Measurements from ENCODE around the gene PDC.
A peak's percentile ranks its signal among the peaks of the same experiment; 100 is the strongest.
"Not testable (repeated sequence)": the region's sequence is repeated elsewhere in the genome, so short reads cannot be mapped to it uniquely, and the experiment has no call there.

PDC gene

DNA sequence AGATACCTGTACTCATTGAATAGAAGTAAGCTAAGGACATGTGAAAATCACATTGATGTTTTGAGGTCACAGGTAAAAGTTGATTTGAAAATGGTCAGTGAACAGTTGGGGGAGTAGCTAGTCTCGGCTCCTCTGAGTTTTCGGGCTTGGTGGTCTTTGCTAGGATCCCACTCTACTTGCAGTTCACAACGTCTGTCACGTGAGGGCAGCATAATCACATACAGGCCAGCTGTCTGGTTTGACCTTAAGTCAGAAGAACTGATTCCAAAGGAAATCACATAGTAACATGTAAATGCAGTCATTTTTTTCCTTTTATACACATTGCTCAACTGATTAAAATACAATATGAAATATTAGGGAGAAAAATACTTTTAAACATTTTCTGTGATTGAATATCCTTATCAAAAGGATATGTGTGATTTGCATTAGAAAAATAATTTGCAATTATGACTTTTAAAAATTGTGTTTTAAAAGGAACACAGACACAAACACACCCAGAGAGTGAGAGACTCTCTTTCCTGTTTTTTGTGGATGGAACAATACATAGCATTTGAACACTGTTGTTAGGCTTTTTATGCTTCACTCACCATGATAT is 21.8 kb upstream of the PDC start:
- Mint-ChIP-seq H3K9me3 (no peaks in the 10 kb centered on the region), H3K27me3 (no peaks in the 10 kb centered on the region), H3K27ac (no peak overlapping the region), H3K4me3 (no peak overlapping the region), H3K36me3 (no peaks in the 10 kb centered on the region), H3K4me1 (no peaks in the 10 kb centered on the region)
- peak; percentile 54 for ATAC-seq

DNA sequence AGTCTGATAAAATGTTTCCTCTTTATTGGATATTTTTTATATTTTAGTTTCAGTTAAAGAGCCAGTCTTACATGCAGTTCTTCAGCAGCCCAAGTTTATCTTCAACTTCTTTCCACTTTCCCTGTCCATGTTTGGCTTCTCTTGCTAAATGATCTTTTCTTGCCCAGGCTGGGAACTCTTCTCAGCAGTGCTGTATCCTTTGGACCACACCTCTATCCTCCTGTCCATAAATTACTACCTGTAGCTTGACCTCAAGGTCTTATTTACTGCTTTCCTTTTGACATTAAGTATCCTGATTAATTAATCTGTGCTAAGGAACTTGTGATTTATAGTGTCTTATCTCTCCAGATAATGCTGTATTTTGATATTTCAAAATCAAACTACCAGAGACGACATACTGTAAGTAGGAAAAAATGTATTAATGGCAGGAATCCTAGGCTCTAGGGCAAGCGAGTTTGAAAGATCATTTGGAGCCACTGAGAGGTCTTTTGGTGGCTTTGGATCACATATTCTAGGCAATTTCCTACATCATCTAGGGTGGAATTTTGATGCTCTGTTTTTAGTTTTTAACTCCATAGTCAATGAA is 20.5 kb upstream of the PDC start:
- no peaks in the 10 kb centered on the region for H3K4me1 Mint-ChIP-seq
- no peak for ATAC-seq
- H3K4me3 Mint-ChIP-seq: no peak overlapping the region
- no peak overlapping the region for H3K27ac Mint-ChIP-seq
- H3K27me3 Mint-ChIP-seq: no peaks in the 10 kb centered on the region
- no peaks in the 10 kb centered on the region for H3K36me3 Mint-ChIP-seq
- H3K9me3 Mint-ChIP-seq: no peaks in the 10 kb centered on the region

DNA sequence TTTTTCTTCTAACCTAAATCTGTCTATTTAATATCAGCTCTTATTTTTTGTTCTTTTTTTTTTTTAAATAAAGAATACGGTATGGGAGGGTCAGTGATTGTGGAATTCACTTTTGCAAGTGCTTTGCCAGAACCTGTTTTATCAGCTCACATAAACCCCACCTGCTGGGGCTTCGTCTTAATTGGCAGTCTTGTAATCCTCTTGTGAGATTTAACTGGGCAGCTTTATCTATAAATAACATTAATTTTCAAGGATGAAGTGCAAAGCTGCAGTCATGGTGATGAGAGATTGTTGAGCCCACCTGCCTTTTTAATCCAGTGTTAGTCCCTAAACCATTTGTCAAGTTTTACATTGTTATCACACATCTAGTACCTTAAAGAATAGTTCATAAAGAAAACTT is 18.2 kb upstream of the PDC start:
- H3K36me3 Mint-ChIP-seq: no peaks in the 10 kb centered on the region
- no peak overlapping the region for H3K27ac Mint-ChIP-seq
- H3K9me3 Mint-ChIP-seq: no peaks in the 10 kb centered on the region
- no peak for ATAC-seq
- H3K4me1 Mint-ChIP-seq: no peaks in the 10 kb centered on the region
- no peaks in the 10 kb centered on the region for H3K27me3 Mint-ChIP-seq
- no peak overlapping the region for H3K4me3 Mint-ChIP-seq

DNA sequence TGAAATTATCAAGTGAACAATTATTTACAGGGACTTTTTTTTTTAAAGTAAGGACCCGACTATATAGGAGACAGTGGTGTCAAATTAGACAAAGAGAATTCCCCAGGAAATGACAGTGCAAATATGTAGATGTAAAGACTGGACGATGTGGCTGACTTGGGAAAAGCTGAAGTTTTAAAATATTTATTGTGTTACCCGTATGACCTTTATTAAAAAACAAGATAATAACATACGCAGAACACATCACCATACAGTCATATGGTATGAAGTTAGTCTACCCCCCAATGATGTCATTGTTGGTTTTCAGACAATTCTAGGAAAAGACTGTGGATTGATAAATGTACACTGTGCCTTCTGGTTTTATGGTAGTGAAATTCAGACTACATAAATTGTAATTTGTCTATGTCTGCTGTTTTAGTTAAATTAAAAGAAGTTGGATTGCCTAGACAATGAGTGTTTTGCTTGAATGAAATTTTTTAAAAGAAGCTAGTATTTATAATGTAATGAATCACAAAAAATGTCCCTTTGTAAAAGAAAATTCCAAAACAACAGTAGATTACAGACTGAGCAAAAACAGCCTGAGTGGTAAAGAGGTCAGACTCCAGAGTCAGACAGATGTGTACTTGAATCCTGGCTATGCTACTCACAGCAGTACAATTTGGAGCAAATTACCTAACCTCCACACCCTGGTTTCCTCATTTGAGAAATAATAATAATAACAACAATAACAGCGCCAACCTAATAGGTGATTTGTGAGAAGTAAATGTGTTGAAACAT is 15.5 kb upstream of the PDC start:
- ATAC-seq: no peak
- no peaks in the 10 kb centered on the region for H3K9me3 Mint-ChIP-seq
- no peak overlapping the region for H3K27ac Mint-ChIP-seq
- no peak overlapping the region for H3K4me3 Mint-ChIP-seq
- no peaks in the 10 kb centered on the region for H3K27me3 Mint-ChIP-seq
- H3K36me3 Mint-ChIP-seq: no peaks in the 10 kb centered on the region
- no peaks in the 10 kb centered on the region for H3K4me1 Mint-ChIP-seq

DNA sequence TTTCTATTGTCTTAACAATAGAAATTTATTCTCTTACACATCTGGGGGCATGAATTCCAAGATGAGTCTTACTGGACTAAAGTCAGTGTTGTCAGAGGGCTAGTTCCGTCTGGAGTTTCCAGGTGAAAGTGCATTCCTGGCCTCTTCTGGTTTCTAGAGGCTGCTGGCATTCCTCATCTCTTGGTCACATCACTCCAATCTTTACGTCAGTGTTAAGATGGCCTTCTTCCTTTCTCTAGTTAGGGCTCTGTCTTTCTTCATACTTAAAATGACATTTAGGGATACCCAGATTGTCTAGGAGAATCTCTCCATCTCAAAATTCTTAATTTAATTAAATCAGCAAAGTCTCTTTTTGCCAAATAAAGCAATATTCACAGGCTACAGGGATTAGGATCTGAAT is 13.3 kb upstream of the PDC start:
- Mint-ChIP-seq H3K36me3 (no peaks in the 10 kb centered on the region), H3K4me3 (no peak overlapping the region), H3K9me3 (no peaks in the 10 kb centered on the region), H3K4me1 (no peaks in the 10 kb centered on the region), H3K27me3 (no peaks in the 10 kb centered on the region), H3K27ac (no peak overlapping the region)
- no peak for ATAC-seq

GRCh38 chr1:186473047-186473446 is 12.1 kb upstream of the PDC start:
- Mint-ChIP-seq H3K27me3 (no peaks in the 10 kb centered on the region), H3K27ac (no peak overlapping the region), H3K36me3 (no peaks in the 10 kb centered on the region), H3K4me1 (no peaks in the 10 kb centered on the region), H3K9me3 (no peaks in the 10 kb centered on the region), H3K4me3 (no peak overlapping the region)
- ATAC-seq: no peak

DNA sequence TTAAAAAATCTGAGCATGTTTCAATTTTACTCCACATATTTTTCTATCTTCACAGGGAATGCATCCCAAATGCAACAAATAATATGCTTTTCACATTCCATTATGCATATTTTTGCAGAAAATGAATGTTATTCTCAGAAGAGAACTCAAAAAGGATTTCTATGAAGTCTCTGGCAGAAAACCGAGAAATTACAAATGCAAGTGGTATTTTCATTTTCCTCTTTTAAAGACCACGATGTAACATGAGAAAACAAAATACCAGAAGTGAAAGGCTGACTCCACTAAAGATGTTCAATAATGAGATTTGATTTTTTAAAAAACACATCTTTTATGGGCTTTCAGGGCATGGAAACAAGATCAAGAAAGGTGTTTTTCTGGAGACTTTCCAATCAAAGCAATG is 5.0 kb upstream of the PDC start:
- no peak overlapping the region for H3K27ac Mint-ChIP-seq

GRCh38 chr1:186465491-186465890 is 4.6 kb upstream of the PDC start:
- ATAC-seq, H3K4me3 Mint-ChIP-seq, H3K36me3 Mint-ChIP-seq, H3K27ac Mint-ChIP-seq, H3K9me3 Mint-ChIP-seq, H3K4me1 Mint-ChIP-seq: not testable (repeated sequence)
- H3K27me3 Mint-ChIP-seq: peaks cover 13% of the 10 kb centered on the region

More for the DNA sequence above, 5.0 kb upstream of the PDC start:
- Mint-ChIP-seq H3K4me3 (no peak overlapping the region), H3K4me1 (no peaks in the 10 kb centered on the region), H3K9me3 (no peaks in the 10 kb centered on the region), H3K36me3 (no peaks in the 10 kb centered on the region), H3K27me3 (peaks cover 13% of the 10 kb centered on the region)
- ATAC-seq: no peak

DNA sequence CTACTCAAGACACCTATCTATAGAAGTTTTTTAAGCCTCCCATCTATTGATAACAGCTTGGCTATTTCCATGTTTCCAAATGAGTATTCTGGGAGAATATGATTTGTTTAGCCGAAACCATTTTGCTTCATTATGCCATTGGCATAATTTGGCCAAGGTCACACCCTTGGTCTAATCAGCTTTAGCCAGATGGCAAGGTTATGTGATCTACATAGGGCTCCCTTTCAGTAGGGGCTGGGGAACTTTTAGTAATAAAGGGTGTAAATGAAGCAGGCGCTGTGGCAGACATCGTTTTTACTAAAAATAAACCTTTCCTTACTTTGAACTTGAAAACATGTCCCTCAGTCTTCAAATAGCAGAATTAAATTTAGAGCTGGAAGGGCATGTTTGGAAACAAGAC is 3.0 kb upstream of the PDC start:
- H3K4me1 Mint-ChIP-seq: no peaks in the 10 kb centered on the region
- peaks cover 13% of the 10 kb centered on the region for H3K27me3 Mint-ChIP-seq
- H3K36me3 Mint-ChIP-seq: no peaks in the 10 kb centered on the region
- ATAC-seq: no peak
- no peaks in the 10 kb centered on the region for H3K9me3 Mint-ChIP-seq
- H3K27ac Mint-ChIP-seq: no peak overlapping the region
- no peak overlapping the region for H3K4me3 Mint-ChIP-seq

- H3K27me3 Mint-ChIP-seq: peaks cover 13% of the 10 kb centered on the region
- H3K27ac Mint-ChIP-seq: no peak overlapping the region
- H3K36me3 Mint-ChIP-seq: no peaks in the 10 kb centered on the region
- ATAC-seq: peak; percentile 16
- H3K4me3 Mint-ChIP-seq: no peak overlapping the region
- no peaks in the 10 kb centered on the region for H3K4me1 Mint-ChIP-seq
- no peaks in the 10 kb centered on the region for H3K9me3 Mint-ChIP-seq
Observed at GRCh38 chr1:186463511-186463910, 2.6 kb upstream of the PDC start.

DNA sequence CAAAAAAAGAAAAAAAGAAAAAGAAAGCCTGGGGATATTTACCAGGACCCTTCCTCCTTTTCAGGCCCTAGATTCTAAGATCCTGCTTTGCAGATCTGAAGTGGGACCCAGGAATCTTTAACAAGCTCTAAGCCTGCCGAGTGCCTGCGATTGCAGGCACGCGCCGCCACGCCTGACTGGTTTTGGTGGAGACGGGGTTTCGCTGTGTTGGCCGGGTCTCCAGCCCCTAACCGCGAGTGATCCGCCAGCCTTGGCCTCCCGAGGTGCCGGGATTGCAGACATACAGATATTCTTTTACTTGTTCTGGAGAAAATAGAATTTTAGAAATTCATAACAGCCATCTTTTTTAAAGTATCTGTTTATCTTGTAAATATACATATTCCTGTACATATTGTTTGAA is 1.8 kb downstream of the PDC start:
- H3K27me3 Mint-ChIP-seq, H3K27ac Mint-ChIP-seq, H3K9me3 Mint-ChIP-seq, H3K4me1 Mint-ChIP-seq, ATAC-seq, H3K36me3 Mint-ChIP-seq, H3K4me3 Mint-ChIP-seq: not testable (repeated sequence)

DNA sequence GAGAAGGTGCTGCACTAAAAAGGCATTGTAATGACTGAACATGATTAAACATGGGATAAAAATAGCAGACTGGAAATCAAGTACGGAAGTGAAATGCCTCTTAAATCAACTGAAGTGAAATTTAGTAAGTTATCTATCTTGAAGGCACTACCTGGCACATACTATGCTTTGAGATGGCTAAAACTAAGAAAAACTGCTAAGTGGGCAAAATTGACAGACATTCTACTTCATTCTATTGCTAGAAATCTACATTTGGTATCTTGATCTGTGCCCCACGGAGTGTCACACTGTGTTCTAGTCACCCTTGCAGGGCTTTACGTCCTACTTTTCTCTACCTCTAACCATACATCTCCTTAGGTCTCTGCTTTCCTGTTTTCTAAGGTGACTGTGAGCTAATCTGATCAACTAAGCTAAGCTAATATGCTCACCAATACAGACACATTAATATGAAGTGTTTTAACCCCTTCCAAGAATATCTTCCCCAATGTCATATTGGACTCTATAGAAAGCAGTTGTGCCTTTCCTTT is 4.1 kb downstream of the PDC start:
- H3K27ac Mint-ChIP-seq: no peak overlapping the region
- H3K9me3 Mint-ChIP-seq: no peaks in the 10 kb centered on the region
- H3K4me1 Mint-ChIP-seq: no peaks in the 10 kb centered on the region
- ATAC-seq: no peak
- no peaks in the 10 kb centered on the region for H3K36me3 Mint-ChIP-seq
- H3K4me3 Mint-ChIP-seq: no peak overlapping the region
- no peaks in the 10 kb centered on the region for H3K27me3 Mint-ChIP-seq

DNA sequence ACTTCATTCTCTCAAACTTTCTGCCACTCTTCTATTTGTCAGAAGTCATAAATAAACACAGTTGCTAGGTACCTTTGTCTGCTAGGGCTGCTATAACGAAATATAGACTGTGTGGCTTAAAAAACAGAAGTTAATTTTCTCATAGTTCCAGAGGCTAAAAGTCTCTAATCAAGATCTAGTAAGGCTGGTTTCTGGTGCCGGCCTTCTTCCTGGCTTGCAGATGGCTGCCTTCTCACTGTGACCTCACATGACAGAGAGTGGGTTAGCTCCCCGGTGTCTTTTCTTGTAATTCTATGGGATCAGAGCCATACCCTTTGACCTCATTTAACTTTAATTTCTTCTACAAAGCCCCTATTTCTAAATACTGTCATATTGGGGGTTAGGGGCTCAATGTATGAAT is 5.9 kb downstream of the PDC start:
- no peaks in the 10 kb centered on the region for H3K36me3 Mint-ChIP-seq
- ATAC-seq: no peak
- no peaks in the 10 kb centered on the region for H3K4me1 Mint-ChIP-seq
- H3K4me3 Mint-ChIP-seq: no peak overlapping the region
- no peak overlapping the region for H3K27ac Mint-ChIP-seq
- H3K9me3 Mint-ChIP-seq: no peaks in the 10 kb centered on the region
- no peaks in the 10 kb centered on the region for H3K27me3 Mint-ChIP-seq

- Mint-ChIP-seq H3K27me3 (no peaks in the 10 kb centered on the region), H3K9me3 (no peaks in the 10 kb centered on the region), H3K4me3 (no peak overlapping the region), H3K27ac (no peak overlapping the region), H3K36me3 (no peaks in the 10 kb centered on the region), H3K4me1 (no peaks in the 10 kb centered on the region)
- no peak for ATAC-seq
Observed at GRCh38 chr1:186446152-186446551, 14.8 kb downstream of the PDC start.

- Mint-ChIP-seq H3K27ac (no peak overlapping the region), H3K4me3 (no peak overlapping the region), H3K9me3 (no peaks in the 10 kb centered on the region), H3K4me1 (no peaks in the 10 kb centered on the region), H3K27me3 (no peaks in the 10 kb centered on the region), H3K36me3 (peaks cover under 1% of the 10 kb centered on the region)
- peak; percentile 31 for ATAC-seq
Observed at GRCh38 chr1:186443638-186444037, 17.3 kb downstream of the PDC start.

Data from stimulated activated memory B cell treated with anti-CD40 and anti-IgM and Interleukin-4, amounts not matched to agents 10 μg/mL and 1 μg/mL and 100 μg/mL, for 72 hours (primary cell).